H9 (cell line): ENCODE data around the gene DPH2. TPM values are rescaled to one million over a fixed set of nuclear protein-coding genes. Genes with fewer than 3 reads are reported as not detected.

Experiments used
- DNase-seq: peaks from one replicate; pipeline ENCODE4 v3.0.0-alpha.2; 2017
- H2AFZ ChIP-seq: one replicate; pipeline ENCODE4 v1.6.1; 2013; ENCODE audit warnings: mild to moderate bottlenecking, low read length, control low read depth, moderate library complexity
- H2AK5ac ChIP-seq: 2 replicates; pipeline ENCODE4 v1.6.1; 2013; ENCODE audit warnings: low read length, control low read depth, mixed read lengths; ENCODE audit not compliant: insufficient read length
- H2BK120ac ChIP-seq: one replicate; pipeline ENCODE4 v1.6.1; 2013; ENCODE audit warnings: low read depth, mild to moderate bottlenecking, low read length, control low read depth, inconsistent platforms; ENCODE audit not compliant: poor library complexity, severe bottlenecking
- H2BK12ac ChIP-seq: 2 replicates; pipeline ENCODE4 v1.6.1; 2013; ENCODE audit warnings: low read length, control low read depth, mixed read lengths, low read depth; ENCODE audit not compliant: insufficient read length
- H2BK15ac ChIP-seq: 2 replicates; pipeline ENCODE4 v1.6.1; 2013; ENCODE audit warnings: low read depth, low read length, control low read depth
- H2BK20ac ChIP-seq: one replicate; pipeline ENCODE4 v1.6.1; 2013; ENCODE audit warnings: low read depth, mild to moderate bottlenecking, low read length, control low read depth, inconsistent platforms; ENCODE audit not compliant: poor library complexity, severe bottlenecking
- H2BK5ac ChIP-seq: 2 replicates; pipeline ENCODE4 v1.6.1; 2013; ENCODE audit warnings: low read length, control low read depth, mixed read lengths; ENCODE audit not compliant: insufficient read length
- H3K14ac ChIP-seq: 2 replicates; pipeline ENCODE4 v1.6.1; 2013; ENCODE audit warnings: low read length, control low read depth; ENCODE audit not compliant: insufficient read depth
- H3K18ac ChIP-seq: 2 replicates; pipeline ENCODE4 v1.6.1; 2013; ENCODE audit warnings: low read depth, mild to moderate bottlenecking, mixed read lengths, low read length, control low read depth; ENCODE audit not compliant: insufficient read length
- H3K23ac ChIP-seq: 2 replicates; pipeline ENCODE4 v1.6.1; 2013; ENCODE audit warnings: low read length, control low read depth, mixed read lengths, low read depth; ENCODE audit not compliant: insufficient read length
- H3K23me2 ChIP-seq: 2 replicates; pipeline ENCODE4 v1.6.1; 2013; ENCODE audit warnings: low read depth, mild to moderate bottlenecking, mixed read lengths, low read length, control low read depth; ENCODE audit not compliant: insufficient read length, poor library complexity, severe bottlenecking
- H3K27ac ChIP-seq: 2 replicates; pipeline ENCODE4 v1.5.1; 2013; ENCODE audit warnings: low read length, control low read depth, mixed read lengths, low read depth; ENCODE audit not compliant: insufficient read length
- H3K27me3 ChIP-seq: 2 replicates; pipeline ENCODE4 v1.6.1; 2013; ENCODE audit warnings: low read length, control low read depth, inconsistent platforms; ENCODE audit not compliant: insufficient read depth
- H3K4ac ChIP-seq: 2 replicates; pipeline ENCODE4 v1.6.1; 2013; ENCODE audit warnings: low read depth, mild to moderate bottlenecking, control low read depth, inconsistent platforms, low read length, moderate library complexity
- H3K4me1 ChIP-seq: 2 replicates; pipeline ENCODE4 v1.6.1; 2013; ENCODE audit warnings: low read length, control low read depth, inconsistent platforms; ENCODE audit not compliant: insufficient read depth
- H3K4me2 ChIP-seq: 2 replicates; pipeline ENCODE4 v1.6.1; 2013; ENCODE audit warnings: low read length, control low read depth, mixed read lengths; ENCODE audit not compliant: insufficient read length, insufficient read depth
- H3K56ac ChIP-seq: 2 replicates; pipeline ENCODE4 v1.6.1; 2013; ENCODE audit warnings: low read depth, mild to moderate bottlenecking, mixed read lengths, low read length, control low read depth; ENCODE audit not compliant: insufficient read length
- H3K79me1 ChIP-seq: 2 replicates; pipeline ENCODE4 v1.6.1; 2013; ENCODE audit warnings: low read depth, mild to moderate bottlenecking, moderate library complexity, low read length, control low read depth, inconsistent platforms; ENCODE audit not compliant: insufficient read depth, poor library complexity, severe bottlenecking
- H3K79me2 ChIP-seq: 2 replicates; pipeline ENCODE4 v1.6.1; 2013; ENCODE audit warnings: low read length, control low read depth, inconsistent platforms; ENCODE audit not compliant: insufficient read depth
- H3K9ac ChIP-seq: 2 replicates; pipeline ENCODE4 v1.6.1; 2013; ENCODE audit warnings: low read length, control low read depth, mixed read lengths; ENCODE audit not compliant: insufficient read length; ENCODE audit errors: extremely low read depth
- H3K9me3 ChIP-seq: one replicate; pipeline ENCODE4 v1.6.1; 2013; ENCODE audit warnings: low read depth, low read length, inconsistent platforms; ENCODE audit not compliant: control insufficient read depth
- H3T11ph ChIP-seq: one replicate; pipeline ENCODE4 v1.6.1; 2013; ENCODE audit warnings: mild to moderate bottlenecking, low read length, control low read depth, inconsistent platforms
- H4K20me1 ChIP-seq: one replicate; pipeline ENCODE4 v1.6.1; 2013; ENCODE audit not compliant: control insufficient read depth, insufficient read length, insufficient read depth
- H4K5ac ChIP-seq: 2 replicates; pipeline ENCODE4 v1.6.1; 2013; ENCODE audit warnings: low read depth, mild to moderate bottlenecking, mixed read lengths, low read length, control low read depth; ENCODE audit not compliant: insufficient read length
- H4K8ac ChIP-seq: replicated peaks from 2 replicates; pipeline ENCODE4 v1.6.1; 2013; ENCODE audit warnings: low read length, control low read depth, mixed read lengths, low read depth; ENCODE audit not compliant: insufficient read length
- H4K91ac ChIP-seq: 2 replicates; pipeline ENCODE4 v1.6.1; 2013; ENCODE audit warnings: low read depth, mild to moderate bottlenecking, moderate library complexity, mixed read lengths, low read length, control low read depth; ENCODE audit not compliant: insufficient read length
- H3K27ac Mint-ChIP-seq, 3 experiments: 2 replicates in 2 of 3; 3 replicates in 1 of 3; pipeline ENCODE4 v1.8.0; 2020 to 2021; ENCODE audit warnings: mixed read lengths in 3 of 3, mild to moderate bottlenecking in 1 of 3, moderate library complexity in 1 of 3
- H3K27me3 Mint-ChIP-seq: 2 replicates; pipeline ENCODE4 v1.8.0; 2021; ENCODE audit warnings: low read depth, mild to moderate bottlenecking, moderate library complexity, mixed read lengths
- H3K36me3 Mint-ChIP-seq, 3 experiments: 2 replicates in 2 of 3; 3 replicates in 1 of 3; pipeline ENCODE4 v1.8.0; 2020 to 2021; ENCODE audit warnings: low read depth in 3 of 3, mixed read lengths in 3 of 3; ENCODE audit not compliant: insufficient read depth in 1 of 3
- H3K4me1 Mint-ChIP-seq, 2 experiments: 2 replicates each; pipeline ENCODE4 v1.8.0; 2020; ENCODE audit warnings: mixed read lengths in 2 of 2
- H3K4me3 Mint-ChIP-seq, 2 experiments: 2 replicates in 1 of 2; 3 replicates in 1 of 2; pipeline ENCODE4 v1.8.0; 2020 to 2021; ENCODE audit warnings: mild to moderate bottlenecking in 2 of 2, mixed read lengths in 2 of 2, moderate library complexity in 1 of 2
- H3K9me3 Mint-ChIP-seq, 2 experiments: 2 replicates in 1 of 2; 3 replicates in 1 of 2; pipeline ENCODE4 v1.8.0; 2020; ENCODE audit warnings: mild to moderate bottlenecking in 2 of 2, mixed read lengths in 2 of 2, moderate library complexity in 1 of 2
- CTCF ChIP-seq: fragments of 200-600 bp; sonication (generic); conservative IDR thresholded peaks from 3 replicates; pipeline ENCODE4 v1.8.0; 2021; ENCODE audit warnings: antibody characterized with exemption, mild to moderate bottlenecking
- WGBS: extraction: QIAGEN DNeasy Blood & Tissue Kit; methylation state at CpG from one replicate; pipeline ENCODE4 v1.1.7; 2013; ENCODE audit warnings: missing lambda C conversion rate, low lambda C conversion rate, mixed read lengths; ENCODE audit not compliant: insufficient read length; ENCODE audit errors: extremely low coverage; 5-methylcytosine and 5-hydroxymethylcytosine counted together
- total RNA-seq: library from RNA; stranded (reverse); gene quantifications from 2 replicates; pipeline ENCODE4 v1.2.1, GENCODE V29; 2021

Gene DPH2
- total RNA-seq, 1 experiment from 2014 or later = 74.4 TPM

- peak overlapping the region in 1 of 3 experiments; percentile 48; a peak in 1 of 7 replicates for H3K27ac Mint-ChIP-seq
- WGBS = no CpG with 5 or more reads among the region's 8 CpGs
These were observed 30.4 kb downstream of the DPH2 start for GRCh38 chr1:44000122-44000665.

More at GRCh38 chr1:44000122-44000665, 30.4 kb downstream of the DPH2 start:
- Histone ChIP-seq H3K4ac (no peak overlapping the region), H3K9me3 (no peaks in the 10 kb centered on the region), H2AFZ (no peak overlapping the region), H3K79me2 (no peaks in the 10 kb centered on the region), H3K4me2 (no peak overlapping the region), H3K27me3 (no peaks in the 10 kb centered on the region), H3K9ac (no peak overlapping the region), H3T11ph (no peak overlapping the region), H4K8ac (no peak overlapping the region), H2BK12ac (no peak overlapping the region), H3K23me2 (no peaks in the 10 kb centered on the region), H2BK20ac (no peak overlapping the region), H4K91ac (no peak overlapping the region), H3K79me1 (no peaks in the 10 kb centered on the region), H3K27ac (no peak overlapping the region), H3K14ac (no peak overlapping the region), H3K23ac (no peak overlapping the region), H3K18ac (no peak overlapping the region), H2BK120ac (no peak overlapping the region), H4K20me1 (no peaks in the 10 kb centered on the region), H3K4me1 (no peaks in the 10 kb centered on the region), H2AK5ac (no peak overlapping the region), H4K5ac (no peak overlapping the region), H2BK15ac (no peak overlapping the region), H2BK5ac (no peak overlapping the region), H3K56ac (no peak overlapping the region)
- Mint-ChIP-seq H3K27me3 (no peaks in the 10 kb centered on the region; the same call in 1 of the 2 replicates), H3K9me3 (no peaks in the 10 kb centered on the region), H3K36me3 (peaks cover 8 to 46% (median 30%) of the 10 kb centered on the region in 3 experiments), H3K4me3 (no peak overlapping the region), H3K4me1 (peaks cover 0 to 5% of the 10 kb centered on the region in 2 experiments; a peak in 1 of 4 replicates)
- no peak for TF ChIP-seq CTCF
- DNase-seq = no peak
